Germinal center (tissue), 1 donor: ENCODE results near the gene CRYGD.

Experiments
- DNase-seq: peaks from one replicate; pipeline ENCODE4 v3.0.0; 2012; ENCODE audit warnings: mixed read lengths, low spot score

Gene CRYGD

GRCh38 chr2:208083807-208084206 is 40.5 kb downstream of the CRYGD start:
- no peak for DNase-seq

- no peak for DNase-seq
These were observed 47.0 kb downstream of the CRYGD start for GRCh38 chr2:208077276-208077675.

- no peak for DNase-seq
These were observed 49.5 kb downstream of the CRYGD start for GRCh38 chr2:208074610-208075356.

GRCh38 chr2:208072250-208072892 is 52.0 kb downstream of the CRYGD start:
- peak; percentile 49 for DNase-seq
